HK-2 (cell line): ENCODE results near the gene RFXANK.
"Not testable (repeated sequence)": the region's sequence is repeated elsewhere in the genome, so short reads cannot be mapped to it uniquely, and the experiment has no call there.

ENCODE experiments used
- DNase-seq: peaks from one replicate; pipeline ENCODE4 v3.0.0-alpha.2; 2018; ENCODE audit not compliant: unreplicated experiment

RFXANK gene

GRCh38 chr19:19192078-19192882 is at the start of gene RFXANK, which contains the start of gene BORCS8:
Gene RFXANK, plus strand, starts transcription at chr19:19192258. Its CDS starts 1,689 bp downstream, at chr19:19193947.
Gene BORCS8, minus strand, starts transcription at chr19:19192152. Its CDS starts 35 bp downstream, at chr19:19192117.
- peak; percentile 98 for DNase-seq

GRCh38 chr19:19142347-19142746 is 49.7 kb upstream of the RFXANK start:
- no peak for DNase-seq

- DNase-seq = no peak
Measured at GRCh38 chr19:19145281-19145680, 46.8 kb upstream of the RFXANK start.

GRCh38 chr19:19145684-19146608 is 46.1 kb upstream of the RFXANK start:
- DNase-seq = peak; percentile 91

GRCh38 chr19:19146865-19147264 is 45.2 kb upstream of the RFXANK start:
- DNase-seq = no peak

DNA sequence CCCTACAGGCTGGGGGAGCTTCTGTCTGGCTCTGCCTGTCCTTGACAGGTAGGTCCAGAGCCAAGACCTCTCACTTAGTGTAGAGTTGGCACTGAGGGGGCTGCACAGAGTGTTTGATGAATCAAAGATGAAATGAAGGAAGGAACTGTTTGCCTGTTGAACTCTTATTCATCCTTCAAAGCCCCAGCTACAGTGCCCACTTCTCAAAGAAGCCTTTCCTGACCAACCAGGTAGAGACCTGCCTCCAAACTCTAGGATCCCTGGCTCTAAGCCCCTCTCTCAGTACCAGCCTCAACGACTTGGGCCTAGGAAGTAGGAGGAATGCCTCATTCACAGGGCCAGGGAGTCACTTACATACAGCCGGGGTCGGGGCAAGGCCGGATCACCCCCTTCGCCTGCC is 44.7 kb upstream of the RFXANK start:
- DNase-seq = no peak

DNA sequence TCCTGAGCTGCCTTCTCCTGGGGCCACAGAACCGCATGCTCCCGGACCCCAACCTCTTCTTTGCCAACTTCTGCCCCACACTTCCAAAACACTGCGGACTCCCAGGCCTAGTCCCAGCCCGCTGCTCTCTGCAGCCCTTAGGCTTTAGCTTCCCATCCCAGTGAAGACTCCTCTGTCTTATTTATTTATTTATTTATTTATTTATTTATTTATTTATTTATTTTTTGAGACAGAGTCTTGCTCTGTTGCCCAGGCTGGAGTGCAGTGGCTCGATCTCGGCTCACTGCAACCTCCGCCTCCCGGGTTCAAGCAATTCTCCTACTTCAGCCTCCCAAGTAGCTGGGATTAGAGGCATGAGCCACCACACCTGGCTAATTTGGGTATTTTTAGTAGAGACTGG is 43.6 kb upstream of the RFXANK start:
- DNase-seq = not testable (repeated sequence)

GRCh38 chr19:19149435-19149834 is 42.6 kb upstream of the RFXANK start:
- no peak for DNase-seq

DNA sequence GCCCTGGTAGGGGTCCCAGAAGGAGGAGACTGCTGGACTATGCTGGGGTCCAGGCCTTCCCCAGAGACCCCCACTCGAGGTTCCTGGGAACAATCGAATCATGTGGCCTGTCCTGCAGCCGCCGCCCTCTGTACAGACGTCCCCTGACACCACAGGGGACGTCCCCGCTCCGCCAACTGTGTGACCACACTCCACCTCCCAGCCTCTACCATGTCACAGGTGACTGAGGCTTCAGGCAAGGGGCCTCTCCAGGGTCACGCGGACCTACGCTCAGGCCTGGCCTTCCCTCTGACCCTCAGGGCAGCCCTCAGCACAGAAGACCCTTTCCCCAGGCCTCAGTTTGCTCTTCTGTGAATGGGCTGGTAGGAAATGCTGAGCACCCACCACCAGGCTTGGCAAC is 40.6 kb upstream of the RFXANK start:
- DNase-seq = no peak

GRCh38 chr19:19152668-19153384 is 39.2 kb upstream of the RFXANK start:
- no peak for DNase-seq

- no peak for DNase-seq
Measured at GRCh38 chr19:19154768-19155494, 37.1 kb upstream of the RFXANK start.

- no peak for DNase-seq
Measured at GRCh38 chr19:19155495-19156219, 36.4 kb upstream of the RFXANK start.

GRCh38 chr19:19157808-19158207 is 34.2 kb upstream of the RFXANK start:
- no peak for DNase-seq

DNA sequence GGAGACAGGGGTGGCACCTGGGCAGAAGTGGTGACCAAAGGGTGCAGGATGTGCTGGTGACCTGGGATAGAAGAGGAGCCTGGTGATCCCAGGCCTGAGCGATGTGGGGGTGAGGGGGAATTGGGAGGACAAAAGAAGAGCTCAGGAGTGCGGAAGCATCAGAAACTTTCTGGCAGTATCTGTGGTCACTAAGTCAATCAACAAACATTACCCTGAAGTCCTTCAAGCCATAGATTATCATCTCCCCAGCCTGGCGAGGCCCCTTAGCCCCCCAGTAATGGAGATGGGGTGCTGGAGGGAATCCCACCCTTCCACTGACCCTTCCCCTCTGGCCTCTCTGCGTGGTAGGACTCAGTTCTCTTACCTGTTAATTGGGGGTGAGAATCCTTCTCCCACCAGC is 32.5 kb upstream of the RFXANK start:
- DNase-seq = no peak

- no peak for DNase-seq
Measured at GRCh38 chr19:19160461-19161035, 31.5 kb upstream of the RFXANK start.

DNA sequence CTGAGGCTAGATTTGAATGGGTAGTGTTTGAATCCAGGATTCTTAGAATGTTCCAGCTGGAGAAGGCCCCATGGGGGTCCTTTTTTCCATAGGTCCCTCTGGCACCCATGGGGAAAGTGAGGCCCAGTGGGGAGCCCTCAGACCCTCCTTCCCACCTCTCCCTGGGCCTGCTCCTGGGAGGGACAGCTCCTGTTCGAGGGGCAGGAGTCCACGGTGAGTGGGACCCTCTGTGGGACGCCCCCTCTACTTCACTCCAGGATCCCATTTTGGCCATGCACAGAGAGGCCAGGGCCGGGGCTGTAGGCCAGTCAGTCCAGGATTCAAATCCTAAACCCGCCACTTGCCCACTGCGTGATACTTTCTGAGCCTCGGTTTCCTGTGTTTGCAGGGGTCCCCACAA is 29.6 kb upstream of the RFXANK start:
- DNase-seq = no peak

DNA sequence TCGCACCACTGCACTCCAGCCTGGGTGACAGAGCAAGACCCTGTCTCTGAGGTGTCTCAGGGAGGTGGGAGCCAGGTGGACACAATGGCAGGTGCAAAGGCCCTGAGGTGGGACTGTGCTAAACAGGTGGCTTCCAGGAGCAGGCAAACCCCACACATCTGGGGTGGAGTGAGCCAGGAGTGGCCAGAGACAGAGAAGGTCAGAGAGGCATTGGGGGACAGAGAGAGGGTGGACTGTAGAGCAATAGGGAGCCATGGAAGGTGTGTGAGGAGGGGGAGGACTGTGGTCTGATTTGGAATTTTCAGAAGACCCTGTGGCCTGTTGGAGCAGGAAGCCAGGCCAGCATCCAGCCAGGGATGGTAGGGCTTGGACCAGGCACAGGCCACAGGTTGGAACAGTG is 26.7 kb upstream of the RFXANK start:
- no peak for DNase-seq

GRCh38 chr19:19167612-19168011 is 24.4 kb upstream of the RFXANK start:
- DNase-seq = no peak

DNA sequence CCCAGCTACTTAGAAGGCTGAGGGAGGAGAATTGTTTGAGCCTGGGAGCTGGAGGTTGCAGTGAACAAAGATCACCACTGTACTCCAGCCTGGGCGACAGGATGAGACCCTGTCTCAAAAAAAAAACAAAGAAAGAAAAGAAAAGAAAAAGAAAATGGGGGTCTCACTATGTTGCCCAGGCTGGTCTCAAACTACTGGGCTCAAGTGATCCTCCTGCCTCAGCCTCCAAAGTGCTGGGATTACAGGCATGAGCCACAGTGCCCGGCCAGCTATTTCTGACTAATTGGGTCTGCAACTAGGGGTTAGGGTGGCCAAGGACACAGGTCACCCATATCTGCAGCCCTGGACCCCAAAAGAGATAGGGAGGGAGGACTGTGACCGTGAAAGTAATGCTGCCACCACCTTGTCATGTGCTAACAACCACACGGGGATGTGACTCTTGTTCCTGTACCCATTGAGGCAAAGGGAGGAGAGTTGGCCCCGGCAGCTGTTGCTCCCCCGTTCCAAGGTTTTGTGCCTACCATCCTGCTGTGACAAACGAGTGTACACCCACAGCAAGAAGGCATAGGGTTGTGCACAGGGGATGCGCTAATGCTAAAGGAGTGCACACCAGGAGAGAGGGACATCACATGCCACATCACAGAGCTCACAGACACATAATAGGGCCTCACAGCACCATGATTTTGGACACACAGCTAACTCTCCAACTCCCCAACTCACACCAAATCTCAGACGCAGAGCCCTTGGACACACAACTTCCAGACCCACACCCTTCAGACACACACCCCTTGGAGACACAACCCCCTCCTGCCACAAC is 22.6 kb upstream of the RFXANK start:
- no peak for DNase-seq
